Measurements from ENCODE around the gene FAM24B.
A peak's percentile ranks its signal among the peaks of the same experiment; 100 is the strongest.
"Not testable (repeated sequence)": the region's sequence is repeated elsewhere in the genome, so short reads cannot be mapped to it uniquely, and the experiment has no call there.

The FAM24B gene

GRCh38 chr10:122879339-122880273 is at the start of gene FAM24B:
FAM24B (minus strand) TSS chr10:122879581; CDS start chr10:122850515, 29,066 bp downstream.
- peak; percentile 98 for DNase-seq

GRCh38 chr10:122915700-122916099 is 36.3 kb upstream of the FAM24B start:
- DNase-seq = no peak

GRCh38 chr10:122911889-122912484 is 32.6 kb upstream of the FAM24B start:
- DNase-seq = no peak

GRCh38 chr10:122910310-122910709 is 30.9 kb upstream of the FAM24B start, which contains the start of gene FAM24A:
FAM24A (plus strand) TSS chr10:122910610; CDS start chr10:122911635, 1,025 bp downstream.
- DNase-seq = no peak

GRCh38 chr10:122903861-122904260 is 24.5 kb upstream of the FAM24B start:
- DNase-seq = not testable (repeated sequence)

- DNase-seq = no peak
Observed at GRCh38 chr10:122894261-122894944, 15.0 kb upstream of the FAM24B start.

- no peak for DNase-seq
Observed at GRCh38 chr10:122884166-122884565, 4.8 kb upstream of the FAM24B start.

- DNase-seq = no peak
Observed at GRCh38 chr10:122882766-122883165, 3.4 kb upstream of the FAM24B start.

GRCh38 chr10:122878799-122879338 is 512 bp downstream of the FAM24B start:
- DNase-seq = peak; percentile 27

GRCh38 chr10:122877264-122877663 is 2.1 kb downstream of the FAM24B start:
- no peak for DNase-seq

GRCh38 chr10:122876467-122876855 is 2.9 kb downstream of the FAM24B start:
- DNase-seq = no peak

- no peak for DNase-seq
Observed at GRCh38 chr10:122875843-122876466, 3.4 kb downstream of the FAM24B start.

GRCh38 chr10:122871947-122872346 is 7.4 kb downstream of the FAM24B start:
- not testable (repeated sequence) for DNase-seq

- DNase-seq = not testable (repeated sequence)
Observed at GRCh38 chr10:122868768-122869167, 10.6 kb downstream of the FAM24B start.

- not testable (repeated sequence) for DNase-seq
Observed at GRCh38 chr10:122866757-122867482, 12.5 kb downstream of the FAM24B start.

GRCh38 chr10:122864901-122865300 is 14.5 kb downstream of the FAM24B start:
- no peak for DNase-seq

- DNase-seq = no peak
Observed at GRCh38 chr10:122864194-122864592, 15.2 kb downstream of the FAM24B start.

GRCh38 chr10:122863216-122864193 is 15.9 kb downstream of the FAM24B start:
- DNase-seq = no peak

- DNase-seq = no peak
Observed at GRCh38 chr10:122861711-122862161, 17.6 kb downstream of the FAM24B start.

GRCh38 chr10:122859527-122859926 is 19.9 kb downstream of the FAM24B start:
- no peak for DNase-seq

Data from DMS153 (cell line).